K562 (cell line): Measurements from ENCODE around the gene SKIL. TPM values are rescaled to one million over a fixed set of nuclear protein-coding genes. Genes with fewer than 3 reads are reported as not detected.
A peak's percentile ranks its signal among the peaks of the same experiment; 100 is the strongest.

Experiments
- ATAC-seq: fragments of 200-7000 bp; cut with Tn5 transposase; 3 replicates; pipeline ENCODE4 v1.9.1; 2020; ENCODE audit warnings: moderate library complexity
- BruUV-seq: library from RNA; stranded (reverse); fragments of 400-500 nt; replicated peaks from 2 replicates; lab custom pipeline; 2021; lab: Mats Ljungman, UMichigan
- CTCF ChIA-PET: fragments of 300-600 bp; formaldehyde crosslinking; extraction: SDS; loops from one replicate; lab custom pipeline; 2021; ENCODE audit warnings: low intra/inter-chr PET ratio; lab: Yijun Ruan, JAX
- POLR2A ChIA-PET: fragments of 300-600, 350-650 bp; sonication (Branson Sonifier 250); formaldehyde crosslinking; extraction: SDS; loops from one replicate; lab custom pipeline; 2021; ENCODE audit warnings: antibody characterized with exemption, inconsistent platforms; lab: Yijun Ruan, JAX
- DNase-seq, 4 experiments: peaks; one replicate each; pipeline versions ENCODE4 v3.0.0 to v3.0.0-alpha.2; 2011 to 2018; ENCODE audit warnings: low spot score in 3 of 4, mixed read lengths in 3 of 4; ENCODE audit errors: extremely low read depth in 1 of 4
- FAIRE-seq: peaks from 2 replicates; lab custom pipeline; 2011; peaks lifted over from hg19 to GRCh38; lab: Jason Lieb, UNC
- H2AFZ ChIP-seq: 2 replicates; pipeline ENCODE4 v1.6.0; 2011; ENCODE audit warnings: low read depth, low read length, control low read depth, inconsistent platforms
- H3K27ac ChIP-seq: fragments of 200-600 bp; 3 replicates; pipeline ENCODE4 v1.8.0; 2011; ENCODE audit warnings: low read depth, mild to moderate bottlenecking, control low read depth, inconsistent platforms, low read length, moderate library complexity, mixed read lengths; ENCODE audit errors: extremely low read depth
- H3K27me3 ChIP-seq, 2 experiments: fragments of 300-600 bp in 1 of 2; 2 replicates in 1 of 2; 3 replicates in 1 of 2; pipeline versions ENCODE4 v1.6.0 to v1.8.0; 2011; ENCODE audit warnings: inconsistent platforms in 2 of 2, low read length in 2 of 2, mild to moderate bottlenecking in 1 of 2, mixed read lengths in 1 of 2, moderate library complexity in 1 of 2; ENCODE audit not compliant: control insufficient read depth in 2 of 2, insufficient read depth in 2 of 2
- H3K36me3 ChIP-seq: fragments of 300-600 bp; 3 replicates; pipeline ENCODE4 v1.8.0; 2011; ENCODE audit warnings: mild to moderate bottlenecking, low read length, inconsistent platforms; ENCODE audit not compliant: control insufficient read depth, insufficient read depth
- H3K4me1 ChIP-seq, 2 experiments: fragments of 200-600 bp in 1 of 2; replicated peaks in 1 of 2; 2 replicates in 1 of 2; 3 replicates in 1 of 2; pipeline versions ENCODE4 v1.5.1 to v1.8.0; 2011; ENCODE audit warnings: inconsistent platforms in 2 of 2, low read length in 2 of 2, mild to moderate bottlenecking in 1 of 2, mixed read lengths in 1 of 2, moderate library complexity in 1 of 2; ENCODE audit not compliant: control insufficient read depth in 2 of 2, insufficient read depth in 2 of 2
- H3K4me2 ChIP-seq: 2 replicates; pipeline ENCODE4 v1.6.1; 2011; ENCODE audit warnings: low read length, control low read depth, inconsistent platforms, mixed read lengths; ENCODE audit not compliant: insufficient read depth
- H3K4me3 ChIP-seq: fragments of 200-600 bp; sonication (generic), shearing (Covaris generic); 2 replicates; pipeline ENCODE4 v1.5.1; 2016; ENCODE audit warnings: control low read depth, inconsistent platforms
- H3K79me2 ChIP-seq: fragments of 200-600 bp; 3 replicates; pipeline ENCODE4 v1.8.0; 2011; ENCODE audit warnings: low read length, inconsistent platforms; ENCODE audit not compliant: control insufficient read depth, insufficient read depth
- H3K9ac ChIP-seq, 2 experiments: 2 replicates each; pipeline versions ENCODE4 v1.6.0 to v1.6.1; 2011; ENCODE audit warnings: low read depth in 2 of 2, low read length in 2 of 2, control low read depth in 1 of 2, inconsistent platforms in 1 of 2, mild to moderate bottlenecking in 1 of 2, mixed read lengths in 1 of 2; ENCODE audit not compliant: insufficient read depth in 1 of 2
- H3K9me1 ChIP-seq: one replicate; pipeline ENCODE4 v1.6.0; 2011; ENCODE audit warnings: inconsistent platforms, mild to moderate bottlenecking, low read length, moderate library complexity; ENCODE audit not compliant: control insufficient read depth, insufficient read depth
- H3K9me3 ChIP-seq: replicated peaks from 2 replicates; pipeline ENCODE4 v1.5.1; 2011; ENCODE audit warnings: low read depth, low read length, inconsistent platforms; ENCODE audit not compliant: control insufficient read depth, insufficient read depth
- H4K20me1 ChIP-seq: replicated peaks from 2 replicates; pipeline ENCODE4 v1.6.1; 2011; ENCODE audit warnings: low read length, inconsistent platforms, mixed read lengths; ENCODE audit not compliant: control insufficient read depth, insufficient read depth
- BRF1 ChIP-seq: IDR thresholded peaks from 3 replicates; pipeline ENCODE4 v1.6.1; 2011; ENCODE audit warnings: borderline replicate concordance, mild to moderate bottlenecking; ENCODE audit not compliant: insufficient read length; ENCODE audit errors: extremely low read depth
- GATA2 ChIP-seq: sonication (generic); formaldehyde crosslinking; IDR thresholded peaks from 2 replicates; pipeline ENCODE4 v1.4.0; 2020; ENCODE audit warnings: mild to moderate bottlenecking, missing genetic modification reagents
- HLTF ChIP-seq: fragments of 450-650 bp; IDR thresholded peaks from 2 replicates; pipeline ENCODE4 v1.6.1; 2016
- POLR2B ChIP-seq: fragments of 450-650 bp; IDR thresholded peaks from 2 replicates; pipeline ENCODE4 v1.6.1; 2018; ENCODE audit warnings: low read depth; ENCODE audit not compliant: partially characterized antibody
- RBM15 ChIP-seq: fragments of 200-400 bp; formaldehyde crosslinking; IDR thresholded peaks from 2 replicates; pipeline ENCODE4 v1.6.1; 2018; ENCODE audit warnings: mild to moderate bottlenecking, low read length, moderate library complexity; ENCODE audit not compliant: insufficient read depth
- SRSF1 ChIP-seq: fragments of 200-400 bp; formaldehyde crosslinking; IDR thresholded peaks from 2 replicates; pipeline ENCODE4 v1.6.1; 2017; ENCODE audit warnings: mild to moderate bottlenecking, low read depth, low read length, moderate library complexity
- TEAD1 ChIP-seq, 2 experiments: fragments of 450-650 bp in 1 of 2; sonication (generic) in 1 of 2; formaldehyde crosslinking; IDR thresholded peaks; 2 replicates each; pipeline versions ENCODE4 v1.4.0 to v1.8.0; 2020 to 2022; ENCODE audit warnings: mild to moderate bottlenecking in 2 of 2, missing genetic modification reagents in 1 of 2
- TRIM28 ChIP-seq: fragments of 450-650 bp; IDR thresholded peaks from 2 replicates; pipeline ENCODE4 v1.6.1; 2017
- ZNF143 ChIP-seq: sonication (generic); formaldehyde crosslinking; IDR thresholded peaks from 2 replicates; pipeline ENCODE4 v1.9.0; 2022; ENCODE audit warnings: mild to moderate bottlenecking, missing genetic modification reagents
- WGBS: fragments of 100-300 bp; shearing (Covaris generic); methylation state at CpG from one replicate; pipeline ENCODE4 v1.1.6; 2016; ENCODE audit warnings: low coverage, mixed read lengths; ENCODE audit not compliant: insufficient coverage; ENCODE audit errors: missing lambda C conversion rate; 5-methylcytosine and 5-hydroxymethylcytosine counted together
- in situ Hi-C: fragments of 300-500 bp; cut with MboI; formaldehyde crosslinking; loops from 4 replicates; pipeline ENCODE4 v1.15.0; 2018; ENCODE audit warnings: inconsistent platforms, mixed read lengths
- intact Hi-C: fragments of 100-400 bp; cut with micrococcal nuclease; formaldehyde crosslinking; loops from 2 replicates; pipeline ENCODE4 v1.14.2; 2022
- polyA plus RNA-seq, 8 experiments: library from polyadenylated mRNA; depleted of rRNA in 4 of 8; stranded (reverse) in 5 of 8; unstranded in 3 of 8; fragments of >200 nt; fragmentation: Nextera tagmentation in 2 of 8; fragmentation: Illumina TruSeq in 1 of 8; extraction: Ambion mirVana in 2 of 8; extraction: Trizol in 1 of 8; gene quantifications; 2 replicates each; pipeline versions ENCODE4 v1.2.1 to v1.2.3, GENCODE V29; 2011 to 2014; ENCODE audit warnings: inconsistent platforms in 1 of 8, missing spikeins in 1 of 8
- total RNA-seq, 7 experiments: library from RNA; depleted of rRNA in 6 of 7; stranded (reverse); fragments of >200 nt in 6 of 7; fragmentation: Illumina TruSeq in 2 of 7; extraction: Trizol in 2 of 7; gene quantifications; 2 replicates each; pipeline versions ENCODE4 v1.2.1 to v1.2.3, GENCODE V29; 2011 to 2021; ENCODE audit warnings: low replicate concordance in 1 of 7
- TF ChIP-seq, protein P1 (sequence below), 2 experiments: fragments of 450-650 bp; IDR thresholded peaks; 2 replicates each; pipeline ENCODE4 v1.6.1; 2016

The SKIL gene
- total and polyA plus RNA-seq, 9 of the 15 experiments (the other 6 are each of a cell fraction or from before 2014, with no cell fraction given), result 4.3 to 19.1 (median 9.7) TPM

DNA sequence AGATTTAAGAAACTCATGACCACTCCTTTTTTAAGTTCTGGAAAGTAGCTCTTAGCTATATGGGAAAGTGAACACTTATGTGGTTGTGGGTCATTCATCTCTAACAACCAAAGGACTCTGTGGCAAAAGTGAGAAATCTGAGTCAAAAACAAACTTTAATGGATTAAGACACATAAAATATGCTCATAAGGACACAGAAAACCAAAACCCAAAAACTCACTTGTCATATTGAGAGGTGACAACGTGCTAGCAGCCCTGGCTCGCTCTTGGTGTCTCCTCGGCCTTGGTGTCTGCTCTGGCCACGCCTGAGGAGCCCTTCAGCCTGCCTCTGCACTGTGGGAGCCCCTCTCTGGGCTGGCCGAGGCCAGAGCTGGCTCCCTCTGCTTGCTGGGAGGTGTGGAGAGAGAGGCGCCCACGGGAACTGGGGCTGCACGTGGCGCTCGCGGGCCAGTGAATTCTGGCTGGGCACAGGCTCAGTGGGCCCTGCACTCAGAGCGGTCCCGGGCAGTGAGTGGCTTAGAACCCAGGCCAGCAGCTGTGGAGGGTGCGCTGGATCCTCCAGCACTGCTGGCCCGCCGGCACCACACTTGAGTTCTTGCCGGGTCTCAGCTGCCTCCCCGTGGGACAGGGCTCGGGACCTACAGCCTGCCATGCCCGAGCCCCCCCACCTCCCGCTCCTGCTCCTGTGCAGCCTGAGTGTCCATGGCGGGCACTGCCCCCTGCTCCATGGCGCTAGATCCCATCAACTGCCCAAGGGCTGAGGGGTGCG is 30.3 kb upstream of the SKIL start:
- ATAC-seq, result no peak
- H4K20me1 ChIP-seq, result no peaks in the 10 kb centered on the region
- no peak overlapping the region for H3K4me2 ChIP-seq
- BruUV-seq, result no TSS peak
- ChIA-PET POLR2A (interaction anchor here (1.4 kb wide), 1 partner anchor 29 kb away, joined by 3 read pairs; no protein-coding TSS in a partner anchor), CTCF (no interaction called here)
- no peak overlapping the region for H3K4me3 ChIP-seq
- H3K27me3 ChIP-seq, result no peaks in the 10 kb centered on the region
- no peaks in the 10 kb centered on the region for H3K36me3 ChIP-seq
- H3K79me2 ChIP-seq, result no peaks in the 10 kb centered on the region
- no peaks in the 10 kb centered on the region for H3K9me1 ChIP-seq
- no peak for TF ChIP-seq SRSF1
- no peak for TF ChIP-seq TEAD1 (CRISPR knock-in tag; IDR thresholded peaks at IDR 0.05)
- TF ChIP-seq BRF1, result no peak
- TF ChIP-seq GATA2, result no peak
- no peak for TF ChIP-seq ZNF143
- TF ChIP-seq, protein P1, sequence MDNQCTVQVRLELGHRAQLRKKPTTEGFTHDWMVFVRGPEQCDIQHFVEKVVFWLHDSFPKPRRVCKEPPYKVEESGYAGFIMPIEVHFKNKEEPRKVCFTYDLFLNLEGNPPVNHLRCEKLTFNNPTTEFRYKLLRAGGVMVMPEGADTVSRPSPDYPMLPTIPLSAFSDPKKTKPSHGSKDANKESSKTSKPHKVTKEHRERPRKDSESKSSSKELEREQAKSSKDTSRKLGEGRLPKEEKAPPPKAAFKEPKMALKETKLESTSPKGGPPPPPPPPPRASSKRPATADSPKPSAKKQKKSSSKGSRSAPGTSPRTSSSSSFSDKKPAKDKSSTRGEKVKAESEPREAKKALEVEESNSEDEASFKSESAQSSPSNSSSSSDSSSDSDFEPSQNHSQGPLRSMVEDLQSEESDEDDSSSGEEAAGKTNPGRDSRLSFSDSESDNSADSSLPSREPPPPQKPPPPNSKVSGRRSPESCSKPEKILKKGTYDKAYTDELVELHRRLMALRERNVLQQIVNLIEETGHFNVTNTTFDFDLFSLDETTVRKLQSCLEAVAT (IDR thresholded peaks at IDR 0.05), result no peak
- TF ChIP-seq TRIM28, result peak; percentile 59; the same call in 1 of the 2 replicates
- TF ChIP-seq RBM15, result no peak
- TF ChIP-seq HLTF, result peak; percentile 56; the same call in 1 of the 2 replicates
- no peak for TF ChIP-seq POLR2B
- intact Hi-C loops, result no loop called here
- FAIRE-seq, result no peak
- whole genome bisulfite sequencing, result 70% methylated on average over 18 of the region's 24 CpGs
- peaks cover 10 to 12% of the 10 kb centered on the region in 2 experiments; a peak in 3 of 5 replicates for H3K4me1 ChIP-seq
- H3K27ac ChIP-seq, result no peak overlapping the region
- H3K9me3 ChIP-seq, result peaks cover 9% of the 10 kb centered on the region
- H3K9ac ChIP-seq, result no peak overlapping the region
- in situ Hi-C loops, result no loop called here
- H2AFZ ChIP-seq, result no peak overlapping the region
- no peak for DNase-seq
